Measurements from ENCODE around the gene CPE.

The CPE gene

GRCh38 chr4:165345666-165346417 is 33.0 kb upstream of the CPE start:
- no peaks in the 10 kb centered on the region for H3K27me3 ChIP-seq (ENCODE audit: low read depth, low read length)
- H3K4me3 ChIP-seq (ENCODE audit: low read depth in 1 of 2, low read length in 2 of 2): no peak overlapping the region
- H3K4me1 ChIP-seq (ENCODE audit: control insufficient read depth in 1 of 2, insufficient read depth in 2 of 2, low read length in 2 of 2): no peaks in the 10 kb centered on the region
- H3K9me3 ChIP-seq (ENCODE audit: control insufficient read depth in 1 of 2, low read length in 2 of 2): no peaks in the 10 kb centered on the region
- H3K36me3 ChIP-seq (ENCODE audit: control insufficient read depth in 1 of 2, insufficient read depth in 2 of 2, low read length in 2 of 2): peaks cover 0 to 3% of the 10 kb centered on the region in 2 donors
- H3K27ac ChIP-seq (ENCODE audit: low read length): no peak overlapping the region

GRCh38 chr4:165347647-165348569 is 30.9 kb upstream of the CPE start:
- Histone ChIP-seq H3K27me3 (ENCODE audit: low read depth, low read length) (no peaks in the 10 kb centered on the region), H3K4me1 (ENCODE audit: control insufficient read depth in 1 of 2, insufficient read depth in 2 of 2, low read length in 2 of 2) (no peaks in the 10 kb centered on the region), H3K27ac (ENCODE audit: low read length) (no peak overlapping the region), H3K4me3 (ENCODE audit: low read depth in 1 of 2, low read length in 2 of 2) (no peak overlapping the region), H3K36me3 (ENCODE audit: control insufficient read depth in 1 of 2, insufficient read depth in 2 of 2, low read length in 2 of 2) (no peaks in the 10 kb centered on the region), H3K9me3 (ENCODE audit: control insufficient read depth in 1 of 2, low read length in 2 of 2) (no peaks in the 10 kb centered on the region)

GRCh38 chr4:165351359-165352130 is 27.3 kb upstream of the CPE start:
- no peak overlapping the region for H3K4me3 ChIP-seq (ENCODE audit: low read depth in 1 of 2, low read length in 2 of 2)
- H3K4me1 ChIP-seq (ENCODE audit: control insufficient read depth in 1 of 2, insufficient read depth in 2 of 2, low read length in 2 of 2): no peaks in the 10 kb centered on the region
- H3K27ac ChIP-seq (ENCODE audit: low read length): no peak overlapping the region
- H3K27me3 ChIP-seq (ENCODE audit: low read depth, low read length): no peaks in the 10 kb centered on the region
- H3K9me3 ChIP-seq (ENCODE audit: control insufficient read depth in 1 of 2, low read length in 2 of 2): no peaks in the 10 kb centered on the region
- no peaks in the 10 kb centered on the region for H3K36me3 ChIP-seq (ENCODE audit: control insufficient read depth in 1 of 2, insufficient read depth in 2 of 2, low read length in 2 of 2)

DNA sequence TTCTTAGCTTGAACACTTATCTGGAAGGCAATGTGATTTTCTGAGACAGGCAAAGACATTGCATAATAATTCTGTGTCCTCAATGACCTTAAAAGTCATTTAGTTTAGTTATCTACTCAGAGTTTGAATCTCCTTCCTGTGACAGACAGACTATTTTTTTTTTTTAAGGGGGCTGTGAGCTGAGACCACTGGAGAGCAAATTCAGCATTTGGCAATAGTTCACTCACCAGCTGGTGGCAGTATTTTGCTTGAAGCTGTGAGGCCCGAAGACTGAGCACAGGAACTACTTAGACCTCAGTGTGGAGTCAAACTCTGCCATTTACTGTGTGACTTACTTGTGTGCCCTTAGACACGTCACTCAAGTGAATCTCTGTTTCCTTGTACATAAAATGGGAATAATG is 22.9 kb upstream of the CPE start:
- no peak overlapping the region for H3K4me3 ChIP-seq (ENCODE audit: low read depth in 1 of 2, low read length in 2 of 2)
- H3K27me3 ChIP-seq (ENCODE audit: low read depth, low read length): no peaks in the 10 kb centered on the region
- H3K36me3 ChIP-seq (ENCODE audit: control insufficient read depth in 1 of 2, insufficient read depth in 2 of 2, low read length in 2 of 2): no peaks in the 10 kb centered on the region
- no peaks in the 10 kb centered on the region for H3K4me1 ChIP-seq (ENCODE audit: control insufficient read depth in 1 of 2, insufficient read depth in 2 of 2, low read length in 2 of 2)
- no peaks in the 10 kb centered on the region for H3K9me3 ChIP-seq (ENCODE audit: control insufficient read depth in 1 of 2, low read length in 2 of 2)
- H3K27ac ChIP-seq (ENCODE audit: low read length): no peak overlapping the region

DNA sequence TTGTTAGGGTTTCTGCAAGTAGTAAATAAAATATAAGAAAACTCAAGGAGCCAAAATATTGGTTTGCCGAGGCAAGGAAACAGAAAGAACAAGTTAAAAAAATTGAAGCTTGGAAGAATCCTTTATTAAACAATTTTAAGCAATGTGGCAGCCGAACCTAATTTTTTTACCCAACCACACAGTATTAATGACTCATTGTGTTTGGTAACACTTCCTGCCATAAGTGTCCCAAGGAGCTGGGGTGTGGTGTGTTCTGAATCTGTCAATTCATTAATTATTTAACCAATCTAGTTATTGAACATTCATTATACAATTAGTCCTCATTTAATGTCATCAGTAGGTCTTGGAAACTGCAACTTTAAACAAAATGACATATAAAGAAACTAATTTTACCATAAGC is 19.3 kb upstream of the CPE start:
- no peaks in the 10 kb centered on the region for H3K4me1 ChIP-seq (ENCODE audit: control insufficient read depth in 1 of 2, insufficient read depth in 2 of 2, low read length in 2 of 2)
- H3K27ac ChIP-seq (ENCODE audit: low read length): no peak overlapping the region
- H3K36me3 ChIP-seq (ENCODE audit: control insufficient read depth in 1 of 2, insufficient read depth in 2 of 2, low read length in 2 of 2): no peaks in the 10 kb centered on the region
- no peak overlapping the region for H3K4me3 ChIP-seq (ENCODE audit: low read depth in 1 of 2, low read length in 2 of 2)
- no peaks in the 10 kb centered on the region for H3K9me3 ChIP-seq (ENCODE audit: control insufficient read depth in 1 of 2, low read length in 2 of 2)
- H3K27me3 ChIP-seq (ENCODE audit: low read depth, low read length): no peaks in the 10 kb centered on the region

GRCh38 chr4:165360041-165360695 is 18.6 kb upstream of the CPE start:
- no peak overlapping the region for H3K4me3 ChIP-seq (ENCODE audit: low read depth in 1 of 2, low read length in 2 of 2)
- no peak overlapping the region for H3K27ac ChIP-seq (ENCODE audit: low read length)
- no peaks in the 10 kb centered on the region for H3K4me1 ChIP-seq (ENCODE audit: control insufficient read depth in 1 of 2, insufficient read depth in 2 of 2, low read length in 2 of 2)
- no peaks in the 10 kb centered on the region for H3K36me3 ChIP-seq (ENCODE audit: control insufficient read depth in 1 of 2, insufficient read depth in 2 of 2, low read length in 2 of 2)
- H3K9me3 ChIP-seq (ENCODE audit: control insufficient read depth in 1 of 2, low read length in 2 of 2): no peaks in the 10 kb centered on the region
- H3K27me3 ChIP-seq (ENCODE audit: low read depth, low read length): no peaks in the 10 kb centered on the region

GRCh38 chr4:165360985-165361670 is 17.7 kb upstream of the CPE start:
- H3K4me1 ChIP-seq (ENCODE audit: control insufficient read depth in 1 of 2, insufficient read depth in 2 of 2, low read length in 2 of 2): no peaks in the 10 kb centered on the region
- H3K27ac ChIP-seq (ENCODE audit: low read length): no peak overlapping the region
- no peaks in the 10 kb centered on the region for H3K9me3 ChIP-seq (ENCODE audit: control insufficient read depth in 1 of 2, low read length in 2 of 2)
- no peaks in the 10 kb centered on the region for H3K36me3 ChIP-seq (ENCODE audit: control insufficient read depth in 1 of 2, insufficient read depth in 2 of 2, low read length in 2 of 2)
- no peaks in the 10 kb centered on the region for H3K27me3 ChIP-seq (ENCODE audit: low read depth, low read length)
- H3K4me3 ChIP-seq (ENCODE audit: low read depth in 1 of 2, low read length in 2 of 2): no peak overlapping the region

- Histone ChIP-seq H3K36me3 (ENCODE audit: control insufficient read depth in 1 of 2, insufficient read depth in 2 of 2, low read length in 2 of 2) (no peaks in the 10 kb centered on the region), H3K9me3 (ENCODE audit: control insufficient read depth in 1 of 2, low read length in 2 of 2) (no peaks in the 10 kb centered on the region), H3K27me3 (ENCODE audit: low read depth, low read length) (no peaks in the 10 kb centered on the region), H3K4me1 (ENCODE audit: control insufficient read depth in 1 of 2, insufficient read depth in 2 of 2, low read length in 2 of 2) (no peaks in the 10 kb centered on the region), H3K27ac (ENCODE audit: low read length) (no peak overlapping the region), H3K4me3 (ENCODE audit: low read depth in 1 of 2, low read length in 2 of 2) (no peak overlapping the region)
Measured at GRCh38 chr4:165361810-165362209, 17.0 kb upstream of the CPE start.

- Histone ChIP-seq H3K4me3 (ENCODE audit: low read depth in 1 of 2, low read length in 2 of 2) (no peak overlapping the region), H3K36me3 (ENCODE audit: control insufficient read depth in 1 of 2, insufficient read depth in 2 of 2, low read length in 2 of 2) (no peaks in the 10 kb centered on the region), H3K27me3 (ENCODE audit: low read depth, low read length) (no peaks in the 10 kb centered on the region), H3K27ac (ENCODE audit: low read length) (no peak overlapping the region), H3K9me3 (ENCODE audit: control insufficient read depth in 1 of 2, low read length in 2 of 2) (no peaks in the 10 kb centered on the region), H3K4me1 (ENCODE audit: control insufficient read depth in 1 of 2, insufficient read depth in 2 of 2, low read length in 2 of 2) (no peaks in the 10 kb centered on the region)
Measured at GRCh38 chr4:165364452-165365080, 14.2 kb upstream of the CPE start.

- no peaks in the 10 kb centered on the region for H3K4me1 ChIP-seq (ENCODE audit: control insufficient read depth in 1 of 2, insufficient read depth in 2 of 2, low read length in 2 of 2)
- no peak overlapping the region for H3K4me3 ChIP-seq (ENCODE audit: low read depth in 1 of 2, low read length in 2 of 2)
- H3K27me3 ChIP-seq (ENCODE audit: low read depth, low read length): no peaks in the 10 kb centered on the region
- no peaks in the 10 kb centered on the region for H3K36me3 ChIP-seq (ENCODE audit: control insufficient read depth in 1 of 2, insufficient read depth in 2 of 2, low read length in 2 of 2)
- H3K9me3 ChIP-seq (ENCODE audit: control insufficient read depth in 1 of 2, low read length in 2 of 2): no peaks in the 10 kb centered on the region
- no peak overlapping the region for H3K27ac ChIP-seq (ENCODE audit: low read length)
Measured at GRCh38 chr4:165367040-165367439, 11.8 kb upstream of the CPE start.
